Spleen (tissue), 11 donors: Measurements from ENCODE around the gene CALY. TPM values are rescaled to one million over a fixed set of nuclear protein-coding genes. Genes with fewer than 3 reads are reported as not detected.

Experiments used
- DNase-seq: peaks from one replicate; pipeline ENCODE4 v3.0.0-alpha.2; 2020
- H3K27ac ChIP-seq, 8 donors: fragments of 200-600 bp; sonication (generic) in 7 of 8; 1 replicate in 4 of 8; 2 replicates in 4 of 8; pipeline versions ENCODE4 v1.5.0 to v1.8.0; 2016 to 2021; ENCODE audit warnings: inconsistent platforms in 4 of 8, mild to moderate bottlenecking in 4 of 8, moderate library complexity in 1 of 8
- H3K27me3 ChIP-seq, 7 donors: fragments of 200-600 bp; sonication (generic) in 6 of 7; replicated peaks in 1 of 7; 1 replicate in 4 of 7; 2 replicates in 3 of 7; pipeline versions ENCODE4 v1.5.0 to v1.8.0; 2016 to 2021; ENCODE audit warnings: inconsistent platforms in 3 of 7, mild to moderate bottlenecking in 1 of 7
- H3K36me3 ChIP-seq, 6 donors: fragments of 200-600 bp; sonication (generic) in 5 of 6; 1 replicate in 4 of 6; 2 replicates in 2 of 6; pipeline versions ENCODE4 v1.5.0 to v1.8.0; 2016 to 2021; ENCODE audit warnings: inconsistent platforms in 2 of 6
- H3K4me1 ChIP-seq, 6 donors: fragments of 200-600 bp; sonication (generic) in 5 of 6; 1 replicate in 3 of 6; 2 replicates in 3 of 6; pipeline versions ENCODE4 v1.5.0 to v1.8.0; 2016 to 2021; ENCODE audit warnings: inconsistent platforms in 3 of 6
- H3K4me3 ChIP-seq, 8 donors: fragments of 200-600 bp; sonication (generic) in 7 of 8; 1 replicate in 4 of 8; 2 replicates in 4 of 8; pipeline versions ENCODE4 v1.5.0 to v1.8.0; 2016 to 2021; ENCODE audit warnings: inconsistent platforms in 4 of 8, mild to moderate bottlenecking in 4 of 8, moderate library complexity in 2 of 8
- H3K9me3 ChIP-seq, 8 donors: fragments of 200-600 bp; sonication (generic) in 7 of 8; 1 replicate in 4 of 8; 2 replicates in 4 of 8; pipeline versions ENCODE4 v1.5.0 to v1.8.0; 2016 to 2021; ENCODE audit warnings: inconsistent platforms in 4 of 8
- CTCF ChIP-seq, 11 experiments: fragments of 200-600 bp in 7 of 11; fragments of 450-650 bp in 4 of 11; sonication (generic) in 4 of 11; IDR thresholded peaks in 8 of 11; conservative IDR thresholded peaks in 3 of 11; 1 replicate in 7 of 11; 2 replicates in 4 of 11; pipeline versions ENCODE4 v1.4.0 to v1.8.0; 2016 to 2021; ENCODE audit warnings: antibody characterized with exemption in 11 of 11, inconsistent platforms in 4 of 11, mild to moderate bottlenecking in 1 of 11
- POLR2A ChIP-seq, 3 donors: fragments of 450-650 bp; IDR thresholded peaks; one replicate each; pipeline ENCODE4 v1.5.1; 2017; ENCODE audit warnings: antibody characterized with exemption in 3 of 3, mild to moderate bottlenecking in 1 of 3
- POLR2AphosphoS5 ChIP-seq, 3 donors: sonication (generic); formaldehyde crosslinking; IDR thresholded peaks; one replicate each; pipeline ENCODE4 v1.5.1; 2017; ENCODE audit warnings: antibody characterized with exemption in 3 of 3
- WGBS, 5 donors: extraction: QIAGEN DNeasy Blood & Tissue Kit in 3 of 5; methylation state at CpG; one replicate each; pipeline versions ENCODE4 v1.1.5 to v1.1.7; 2013 to 2018; 5-methylcytosine and 5-hydroxymethylcytosine counted together
- intact Hi-C: fragments of 100-400 bp; cut with DNase I; formaldehyde crosslinking; loops from one replicate; pipeline ENCODE4 v1.15.0; 2023; ENCODE audit warnings: low total_unique reads
- polyA plus RNA-seq, 3 donors: library from polyadenylated mRNA; stranded (reverse); fragments of 200-250 nt; gene quantifications; one replicate each; pipeline ENCODE4 v1.2.1, GENCODE V29; 2013
- total RNA-seq, 7 donors: library from RNA; depleted of rRNA in 3 of 7; stranded (reverse); fragments of >200 nt in 3 of 7; fragmentation: NEBNext Ultra II Directional in 4 of 7; extraction: Animal tissue kit (Norgen Biotek cat#: 25700) in 4 of 7; gene quantifications; one replicate each; pipeline versions ENCODE4 v1.1.0 to v1.2.1, GENCODE V29; 2016 to 2021
- donor health status: healthy with polysubstance abuse.
- donor health status: DM: no; HTN: no; CAD: no; lungs with moderate emphysema.
- donor health status: DM: no; HTN: no; CAD: no.
- donor health status: Bipolar disorder and iron deficiency.
- donor health status: healthy.
- donor health status: DM: no; HTN: no; CAD: no.
- donor health status: DM: yes; HTN: yes; CAD: no.

CALY gene
- total and polyA plus RNA-seq, 10 donors = 0.04 to 3.4 (median 0.34) TPM; not detected in 1

GRCh38 chr10:133299738-133300137, 37.0 kb downstream of the CALY start:
- no peak for TF ChIP-seq POLR2A (IDR thresholded peaks at IDR 0.05)
- no peak for TF ChIP-seq POLR2AphosphoS5 (IDR thresholded peaks at IDR 0.05)
- TF ChIP-seq CTCF (IDR thresholded peaks at IDR 0.05 in 8 of 11, conservative IDR thresholded peaks at IDR 0.05 in 3 of 11) = no peak
- Histone ChIP-seq H3K9me3 (no peaks in the 10 kb centered on the region), H3K4me3 (no peak overlapping the region), H3K36me3 (peaks cover 5 to 92% (median 77%) of the 10 kb centered on the region in 6 donors), H3K27me3 (no peaks in the 10 kb centered on the region), H3K4me1 (peaks cover 0 to 22% (median 10%) of the 10 kb centered on the region in 6 donors), H3K27ac (no peak overlapping the region)
- 89 to 96% (median 93%) methylated on average over 14 of the region's 14 CpGs for WGBS, 5 donors
- intact Hi-C loops = no loop called here
- no peak for DNase-seq

GRCh38 chr10:133299224-133299623, 37.5 kb downstream of the CALY start:
- TF ChIP-seq CTCF (IDR thresholded peaks at IDR 0.05 in 8 of 11, conservative IDR thresholded peaks at IDR 0.05 in 3 of 11) (no peak), POLR2A (IDR thresholded peaks at IDR 0.05) (no peak), POLR2AphosphoS5 (IDR thresholded peaks at IDR 0.05) (no peak)
- Histone ChIP-seq H3K4me3 (no peak overlapping the region), H3K27me3 (no peaks in the 10 kb centered on the region), H3K27ac (no peak overlapping the region), H3K36me3 (peaks cover 5 to 97% (median 81%) of the 10 kb centered on the region in 6 donors), H3K4me1 (peaks cover 0 to 17% (median 6%) of the 10 kb centered on the region in 6 donors), H3K9me3 (no peaks in the 10 kb centered on the region)
- intact Hi-C loops = no loop called here
- WGBS, 5 donors = 90 to 93% (median 92%) methylated on average over 7 to 10 of the region's 10 CpGs
- DNase-seq = no peak

- DNase-seq = no peak
- Histone ChIP-seq H3K4me3 (no peak overlapping the region), H3K36me3 (peaks cover 5 to 100% (median 89%) of the 10 kb centered on the region in 6 donors), H3K4me1 (peaks cover 0 to 12% (median 3%) of the 10 kb centered on the region in 6 donors), H3K27me3 (no peaks in the 10 kb centered on the region), H3K27ac (no peak overlapping the region), H3K9me3 (no peaks in the 10 kb centered on the region)
- TF ChIP-seq POLR2AphosphoS5 (IDR thresholded peaks at IDR 0.05) = no peak
- no peak for TF ChIP-seq CTCF (IDR thresholded peaks at IDR 0.05 in 8 of 11, conservative IDR thresholded peaks at IDR 0.05 in 3 of 11)
- TF ChIP-seq POLR2A (IDR thresholded peaks at IDR 0.05) = no peak
- intact Hi-C loops = no loop called here
- 91 to 98% (median 97%) methylated on average over 8 to 14 of the region's 14 CpGs for WGBS, 5 donors
Measured at GRCh38 chr10:133298466-133298865, 38.2 kb downstream of the CALY start.

- intact Hi-C loops = no loop called here
- no peak for DNase-seq
- TF ChIP-seq CTCF (IDR thresholded peaks at IDR 0.05 in 8 of 11, conservative IDR thresholded peaks at IDR 0.05 in 3 of 11) = no peak
- no peak for TF ChIP-seq POLR2A (IDR thresholded peaks at IDR 0.05)
- TF ChIP-seq POLR2AphosphoS5 (IDR thresholded peaks at IDR 0.05) = no peak
- Histone ChIP-seq H3K36me3 (peaks cover 8 to 100% (median 96%) of the 10 kb centered on the region in 6 donors), H3K4me3 (no peak overlapping the region), H3K9me3 (no peaks in the 10 kb centered on the region), H3K27me3 (no peaks in the 10 kb centered on the region), H3K27ac (no peak overlapping the region), H3K4me1 (peaks cover 0 to 16% (median 0%) of the 10 kb centered on the region in 6 donors)
- 95 to 99% (median 95%) methylated on average over 10 of the region's 10 CpGs for WGBS, 5 donors
Measured at GRCh38 chr10:133297504-133297903, 39.2 kb downstream of the CALY start.
